IPS DF 19.7 (cell line): Measurements from ENCODE around the gene TEDC1.
"Not testable (repeated sequence)": the region's sequence is repeated elsewhere in the genome, so short reads cannot be mapped to it uniquely, and the experiment has no call there.

Source experiments
- DNase-seq: peaks from one replicate; pipeline ENCODE4 v3.0.0-alpha.2; 2013; ENCODE audit warnings: low read depth, low spot score

Gene TEDC1

DNA sequence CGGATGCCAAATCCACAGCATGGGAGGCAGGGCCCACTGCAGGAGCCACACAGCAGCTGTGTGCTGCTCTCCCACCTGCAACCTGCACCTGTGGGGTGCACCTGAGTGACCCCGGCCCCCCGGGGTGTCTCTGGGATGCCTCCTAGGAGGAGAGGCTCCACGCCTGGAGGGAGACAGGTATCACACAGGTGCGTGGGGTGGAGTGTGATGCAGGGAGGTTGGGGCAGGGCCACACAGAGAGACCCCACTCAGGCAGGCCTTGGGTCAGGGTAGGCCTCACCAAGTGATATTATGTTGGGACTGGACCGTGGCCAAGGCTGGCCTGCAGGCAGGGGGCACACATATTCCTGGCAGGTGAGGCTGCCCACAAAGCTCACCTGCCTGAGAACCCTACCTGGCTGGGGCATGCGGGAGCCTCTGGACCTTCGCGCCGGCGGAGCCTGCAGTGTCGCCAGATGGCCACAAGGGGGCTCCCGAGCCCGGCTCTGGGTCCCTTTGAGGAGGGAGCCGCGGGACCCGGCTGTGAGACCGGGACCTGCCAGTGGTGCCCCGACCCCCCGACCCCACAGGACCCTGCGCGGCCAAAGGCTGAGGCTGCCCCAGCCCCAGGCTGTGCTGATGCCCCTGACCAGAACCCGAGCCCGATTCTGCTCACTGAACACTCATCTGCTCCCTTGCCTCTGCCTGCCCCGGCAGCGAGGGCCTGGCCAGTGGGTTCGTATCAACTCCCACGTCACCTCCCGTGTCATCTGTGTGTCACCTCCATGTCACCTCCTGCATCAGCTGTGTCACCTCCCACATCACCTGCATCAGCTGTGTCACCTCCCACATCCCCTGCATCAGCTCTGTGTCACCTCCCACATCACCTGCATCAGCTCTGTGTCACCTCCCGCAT is 46.8 kb downstream of the TEDC1 start:
- DNase-seq = no peak

DNA sequence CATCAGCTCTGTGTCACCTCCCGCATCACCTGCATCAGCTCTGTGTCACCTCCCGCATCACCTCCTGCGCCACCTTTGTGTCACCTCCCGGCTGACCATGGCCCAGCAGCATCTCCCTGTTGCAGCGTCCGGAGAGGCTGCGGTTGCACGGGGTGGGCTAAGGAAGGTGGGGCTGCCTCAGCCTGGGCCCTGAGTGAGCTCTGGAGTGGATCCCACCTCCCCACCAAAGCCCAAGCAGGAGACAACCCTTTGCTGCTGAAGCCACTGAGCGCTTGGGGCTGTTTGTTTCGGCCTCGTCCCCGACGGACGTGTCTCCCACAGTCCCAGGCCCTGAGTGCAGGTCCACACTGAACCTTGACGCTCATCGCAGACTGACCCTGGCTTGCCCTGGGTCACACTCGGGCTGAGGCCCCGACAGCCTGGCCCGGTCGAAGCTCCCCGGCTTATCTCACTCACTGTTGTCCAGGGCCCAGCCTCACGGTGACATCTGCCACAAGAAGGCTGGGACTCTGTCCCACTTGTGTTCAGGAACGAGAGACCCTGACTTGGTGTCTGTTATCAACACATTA is 47.5 kb downstream of the TEDC1 start:
- no peak for DNase-seq

DNA sequence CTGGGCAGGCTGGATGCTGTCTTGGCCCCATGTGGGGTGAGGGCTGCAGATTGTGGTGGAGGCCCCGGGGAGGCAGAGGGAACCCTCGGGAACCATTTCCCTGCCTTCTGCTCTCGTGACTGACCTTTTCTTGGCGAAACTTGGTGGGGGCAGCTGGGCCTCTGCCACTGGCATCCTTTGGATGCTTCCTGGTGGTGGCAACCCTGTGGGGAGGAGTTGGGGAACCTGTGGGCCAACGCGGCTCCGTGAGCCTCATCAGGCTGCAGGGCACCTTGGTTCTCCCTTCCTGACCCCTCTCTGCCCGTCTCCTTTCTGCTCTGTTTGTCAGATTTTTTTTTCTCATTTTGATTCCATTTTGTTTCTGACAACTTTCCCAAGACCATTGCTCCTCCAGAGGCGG is 49.8 kb downstream of the TEDC1 start:
- no peak for DNase-seq

DNA sequence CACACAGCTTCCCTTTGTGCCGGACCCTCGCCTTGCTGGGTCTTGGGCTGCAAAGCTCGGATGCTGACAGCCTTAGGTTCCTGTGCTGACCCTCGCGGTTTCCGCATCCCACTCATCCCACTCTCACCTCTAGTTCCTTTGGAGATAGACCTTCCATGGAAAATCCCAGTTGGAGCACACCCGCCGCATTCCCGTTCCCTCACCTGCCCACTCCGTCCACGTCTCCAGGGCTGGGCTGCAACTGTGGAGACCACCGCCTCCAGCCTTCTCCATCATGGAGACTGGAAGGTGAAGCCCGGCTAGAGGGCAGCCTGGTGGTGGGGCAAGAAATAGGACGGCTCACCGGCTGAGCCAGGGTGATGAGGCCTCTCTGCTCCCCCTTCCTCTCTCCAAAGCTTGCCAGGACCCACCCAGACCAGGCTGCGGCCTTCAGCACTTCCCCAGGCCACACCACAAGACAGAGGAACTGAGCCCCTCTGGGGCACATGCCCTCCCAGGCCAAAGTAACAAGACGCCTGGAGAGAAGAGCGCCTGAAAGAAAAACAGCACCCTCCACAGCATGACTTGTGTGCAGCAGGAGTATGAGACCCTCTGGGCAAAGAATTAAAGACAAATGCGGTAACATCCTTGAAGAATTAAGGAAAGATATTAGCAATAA is 50.3 kb downstream of the TEDC1 start:
- DNase-seq = no peak

DNA sequence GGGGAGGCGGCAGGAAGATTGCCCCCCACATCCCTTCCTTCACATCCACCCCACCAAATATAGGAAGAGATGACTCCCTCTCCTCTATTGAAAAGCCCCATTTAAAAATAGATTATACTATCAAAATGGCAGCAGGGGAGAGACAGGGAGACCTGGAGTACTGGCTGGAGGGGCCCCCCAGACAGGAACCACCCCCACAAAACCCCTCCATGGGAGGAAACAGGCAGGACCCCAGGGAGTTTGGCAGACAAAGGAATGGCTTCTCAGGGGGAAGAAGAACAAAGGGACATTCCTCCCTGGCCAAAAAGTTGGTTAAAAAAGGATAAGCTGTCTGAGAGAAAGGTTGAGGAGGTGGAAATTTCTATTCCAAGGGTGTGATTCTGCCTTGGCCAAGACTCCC is 54.6 kb downstream of the TEDC1 start:
- not testable (repeated sequence) for DNase-seq

DNA sequence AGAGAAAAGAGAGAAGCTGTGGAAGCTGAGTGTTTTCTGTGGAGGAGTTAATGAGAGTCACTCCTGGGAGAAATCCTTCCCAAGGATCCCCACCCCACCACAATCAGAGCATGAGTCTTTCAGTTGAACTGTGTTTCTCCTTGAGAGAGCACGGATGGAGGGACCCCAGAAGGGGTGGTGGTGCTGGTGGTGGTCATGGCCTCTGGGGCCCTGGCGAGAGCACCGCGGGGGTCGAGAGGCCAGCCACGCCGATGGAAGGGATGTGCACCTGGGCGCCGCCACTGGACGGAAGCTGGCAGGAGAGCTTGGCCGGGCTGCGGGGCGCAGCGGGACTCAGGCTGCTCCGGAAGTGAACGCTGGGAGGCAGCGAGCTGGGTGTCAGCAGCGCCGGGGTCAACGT is 55.4 kb downstream of the TEDC1 start:
- not testable (repeated sequence) for DNase-seq

DNA sequence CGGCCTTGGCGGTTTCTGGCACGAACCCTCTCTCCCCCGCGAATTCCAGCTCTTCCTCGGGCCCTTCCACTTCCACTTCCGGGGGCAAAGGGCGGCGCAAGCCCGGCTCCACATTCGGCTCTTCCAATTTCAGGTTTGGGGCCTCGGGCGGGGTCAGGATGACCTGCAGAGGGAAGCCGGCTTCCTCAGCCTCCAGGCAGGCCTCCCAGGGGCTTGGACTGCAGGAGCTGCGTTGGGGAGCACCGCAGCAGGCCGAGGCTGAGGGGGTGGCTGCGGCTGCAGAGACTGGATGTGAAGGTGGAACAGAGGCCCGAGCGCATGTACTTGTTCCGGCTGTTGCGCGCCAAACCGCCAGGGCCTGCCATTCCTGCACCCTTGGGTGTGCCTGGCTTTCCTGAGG is 56.0 kb downstream of the TEDC1 start:
- not testable (repeated sequence) for DNase-seq

DNA sequence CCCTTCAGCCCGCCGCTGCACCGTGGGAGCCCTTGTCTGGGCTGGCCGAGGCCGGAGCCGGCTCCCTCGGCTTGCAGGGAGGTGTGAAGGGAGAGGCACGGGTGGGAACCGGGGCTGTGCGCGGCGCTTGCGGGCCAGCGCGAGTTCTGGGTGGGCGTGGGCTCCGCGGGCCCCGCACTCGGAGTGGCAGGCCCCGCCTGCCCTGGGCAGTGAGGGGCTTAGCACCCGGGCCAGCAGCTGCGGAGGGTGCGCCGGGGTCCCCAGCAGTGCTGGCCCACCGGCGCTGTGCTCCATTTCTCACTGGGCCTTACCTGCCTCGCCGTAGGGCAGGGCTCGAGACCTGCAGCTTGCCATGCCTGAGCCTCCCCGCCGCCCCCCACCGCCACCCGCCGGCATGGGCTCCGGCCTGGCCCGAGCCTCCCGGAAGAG is 56.7 kb downstream of the TEDC1 start:
- no peak for DNase-seq
